Measurements from ENCODE around the gene LRCOL1.

GRCh38 chr12:132658149-132658894 is 47.9 kb upstream of the LRCOL1 start:
- TF ChIP-seq, protein P1, sequence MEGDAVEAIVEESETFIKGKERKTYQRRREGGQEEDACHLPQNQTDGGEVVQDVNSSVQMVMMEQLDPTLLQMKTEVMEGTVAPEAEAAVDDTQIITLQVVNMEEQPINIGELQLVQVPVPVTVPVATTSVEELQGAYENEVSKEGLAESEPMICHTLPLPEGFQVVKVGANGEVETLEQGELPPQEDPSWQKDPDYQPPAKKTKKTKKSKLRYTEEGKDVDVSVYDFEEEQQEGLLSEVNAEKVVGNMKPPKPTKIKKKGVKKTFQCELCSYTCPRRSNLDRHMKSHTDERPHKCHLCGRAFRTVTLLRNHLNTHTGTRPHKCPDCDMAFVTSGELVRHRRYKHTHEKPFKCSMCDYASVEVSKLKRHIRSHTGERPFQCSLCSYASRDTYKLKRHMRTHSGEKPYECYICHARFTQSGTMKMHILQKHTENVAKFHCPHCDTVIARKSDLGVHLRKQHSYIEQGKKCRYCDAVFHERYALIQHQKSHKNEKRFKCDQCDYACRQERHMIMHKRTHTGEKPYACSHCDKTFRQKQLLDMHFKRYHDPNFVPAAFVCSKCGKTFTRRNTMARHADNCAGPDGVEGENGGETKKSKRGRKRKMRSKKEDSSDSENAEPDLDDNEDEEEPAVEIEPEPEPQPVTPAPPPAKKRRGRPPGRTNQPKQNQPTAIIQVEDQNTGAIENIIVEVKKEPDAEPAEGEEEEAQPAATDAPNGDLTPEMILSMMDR (conservative IDR thresholded peaks at IDR 0.05; ENCODE audit: low read length) = no peak
- no peak for TF ChIP-seq EZH2phosphoT487 (IDR thresholded peaks at IDR 0.05; ENCODE audit: borderline replicate concordance)
